ENCODE results near the gene SGMS2.
"Not testable (repeated sequence)": the region's sequence is repeated elsewhere in the genome, so short reads cannot be mapped to it uniquely, and the experiment has no call there.

SGMS2 gene

DNA sequence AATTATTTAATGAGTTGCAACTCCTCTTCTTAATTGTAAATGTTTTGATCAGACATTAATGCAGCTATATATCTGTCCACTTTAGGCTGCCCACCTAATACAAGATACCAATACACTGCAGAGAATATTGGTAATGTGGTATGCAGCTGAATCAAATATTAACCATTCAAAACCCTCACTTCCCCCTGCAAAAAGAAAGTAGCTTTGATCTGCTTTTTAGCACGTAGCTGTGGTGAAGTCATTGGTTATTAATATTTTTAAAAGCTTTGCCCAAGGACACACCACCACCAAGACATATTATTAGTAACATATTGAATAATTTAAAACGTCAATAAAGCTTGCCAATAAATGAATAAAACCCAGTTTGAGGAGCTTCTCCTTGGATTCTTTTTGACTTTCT lies 78.0 kb downstream of the SGMS2 start:
- no peak for DNase-seq
- Histone ChIP-seq H3K4me3 (ENCODE audit: low read length) (no peak overlapping the region), H3F3A (ENCODE audit: insufficient read depth, low read length) (no peaks in the 10 kb centered on the region), H3K27ac (ENCODE audit: low read length) (no peak overlapping the region), H3K79me2 (ENCODE audit: low read length) (no peaks in the 10 kb centered on the region), H2AFZ (ENCODE audit: low read length) (no peak overlapping the region), H3K9me3 (replicated peaks; ENCODE audit: insufficient read depth, low read length) (no peaks in the 10 kb centered on the region), H3K4me1 (ENCODE audit: low read length) (no peaks in the 10 kb centered on the region), H3K27me3 (replicated peaks; ENCODE audit: insufficient read depth, low read length) (no peaks in the 10 kb centered on the region), H3K9me2 (replicated peaks; ENCODE audit: insufficient read depth, low read length) (no peaks in the 10 kb centered on the region), H4K20me1 (ENCODE audit: insufficient read depth, low read length) (no peaks in the 10 kb centered on the region), H3K4me2 (ENCODE audit: low read depth, low read length) (no peak overlapping the region), H3K9ac (ENCODE audit: low read length) (no peak overlapping the region), H3K36me3 (replicated peaks; ENCODE audit: insufficient read depth, low read length) (no peaks in the 10 kb centered on the region)
- TF ChIP-seq EZH2 (optimal IDR thresholded peaks at IDR 0.05; ENCODE audit: low read depth, low read length): no peak
- TF ChIP-seq, protein P1, sequence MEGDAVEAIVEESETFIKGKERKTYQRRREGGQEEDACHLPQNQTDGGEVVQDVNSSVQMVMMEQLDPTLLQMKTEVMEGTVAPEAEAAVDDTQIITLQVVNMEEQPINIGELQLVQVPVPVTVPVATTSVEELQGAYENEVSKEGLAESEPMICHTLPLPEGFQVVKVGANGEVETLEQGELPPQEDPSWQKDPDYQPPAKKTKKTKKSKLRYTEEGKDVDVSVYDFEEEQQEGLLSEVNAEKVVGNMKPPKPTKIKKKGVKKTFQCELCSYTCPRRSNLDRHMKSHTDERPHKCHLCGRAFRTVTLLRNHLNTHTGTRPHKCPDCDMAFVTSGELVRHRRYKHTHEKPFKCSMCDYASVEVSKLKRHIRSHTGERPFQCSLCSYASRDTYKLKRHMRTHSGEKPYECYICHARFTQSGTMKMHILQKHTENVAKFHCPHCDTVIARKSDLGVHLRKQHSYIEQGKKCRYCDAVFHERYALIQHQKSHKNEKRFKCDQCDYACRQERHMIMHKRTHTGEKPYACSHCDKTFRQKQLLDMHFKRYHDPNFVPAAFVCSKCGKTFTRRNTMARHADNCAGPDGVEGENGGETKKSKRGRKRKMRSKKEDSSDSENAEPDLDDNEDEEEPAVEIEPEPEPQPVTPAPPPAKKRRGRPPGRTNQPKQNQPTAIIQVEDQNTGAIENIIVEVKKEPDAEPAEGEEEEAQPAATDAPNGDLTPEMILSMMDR (IDR thresholded peaks at IDR 0.05; ENCODE audit: low read length): no peak

DNA sequence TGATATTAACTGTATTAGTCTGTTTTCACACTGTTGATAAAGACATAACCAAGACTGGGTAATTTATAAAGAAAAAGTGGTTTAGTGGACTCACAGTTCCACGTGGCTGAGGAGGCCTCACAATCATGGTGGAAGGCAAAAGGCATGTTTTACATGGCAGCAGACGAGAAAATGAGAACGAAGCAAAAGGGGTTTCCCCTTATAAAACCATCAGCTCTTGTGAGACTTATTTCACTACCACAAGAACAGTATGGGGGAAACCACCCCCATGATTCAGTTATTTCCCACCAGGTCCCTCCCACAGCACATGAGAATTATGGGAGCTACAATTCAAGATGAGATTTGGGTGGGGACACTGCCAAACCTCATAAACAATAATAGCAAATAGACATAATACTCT lies 80.3 kb downstream of the SGMS2 start:
- not testable (repeated sequence) for H3K27ac ChIP-seq (ENCODE audit: low read length); H3K9me2 ChIP-seq (replicated peaks; ENCODE audit: insufficient read depth, low read length); H4K20me1 ChIP-seq (ENCODE audit: insufficient read depth, low read length); H3K9me3 ChIP-seq (replicated peaks; ENCODE audit: insufficient read depth, low read length); H3K9ac ChIP-seq (ENCODE audit: low read length); H3K4me3 ChIP-seq (ENCODE audit: low read length); H3K4me2 ChIP-seq (ENCODE audit: low read depth, low read length); DNase-seq; H3K4me1 ChIP-seq (ENCODE audit: low read length); H3K79me2 ChIP-seq (ENCODE audit: low read length); H2AFZ ChIP-seq (ENCODE audit: low read length); H3F3A ChIP-seq (ENCODE audit: insufficient read depth, low read length); H3K27me3 ChIP-seq (replicated peaks; ENCODE audit: insufficient read depth, low read length); H3K36me3 ChIP-seq (replicated peaks; ENCODE audit: insufficient read depth, low read length)

DNA sequence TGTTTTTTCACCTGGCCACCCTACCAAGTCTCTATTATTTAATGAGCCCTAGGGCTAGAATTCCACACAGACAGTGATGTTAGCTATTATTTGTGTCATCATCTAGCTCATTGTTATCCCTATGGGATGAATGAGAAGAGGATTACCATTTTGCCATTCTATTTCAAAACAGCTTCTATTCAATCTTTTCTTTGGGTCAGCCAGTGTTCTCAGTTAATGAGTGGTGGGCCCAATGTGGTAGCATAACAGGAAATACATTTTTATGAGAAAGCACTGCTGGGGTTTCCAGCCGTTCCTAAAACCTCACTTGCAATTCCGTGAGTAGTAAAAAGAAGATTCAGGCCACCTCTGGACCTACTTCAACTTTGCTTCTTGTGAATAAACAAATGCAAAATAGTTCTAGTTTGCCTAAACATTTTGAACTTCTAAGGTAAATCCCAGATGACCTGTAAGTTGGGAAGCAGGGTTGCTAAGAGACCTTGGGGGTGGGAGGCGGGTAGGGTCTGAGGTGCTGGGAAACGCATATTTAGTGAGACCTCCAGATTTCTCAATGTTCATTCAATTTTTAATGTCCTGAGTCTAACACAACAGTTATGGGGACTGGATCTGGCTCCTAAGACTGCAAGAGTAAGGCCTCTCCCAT lies 81.8 kb downstream of the SGMS2 start:
- Histone ChIP-seq H3K9me2 (replicated peaks; ENCODE audit: insufficient read depth, low read length) (no peaks in the 10 kb centered on the region), H3K36me3 (replicated peaks; ENCODE audit: insufficient read depth, low read length) (no peaks in the 10 kb centered on the region), H3K9me3 (replicated peaks; ENCODE audit: insufficient read depth, low read length) (no peaks in the 10 kb centered on the region), H3F3A (ENCODE audit: insufficient read depth, low read length) (no peaks in the 10 kb centered on the region), H3K27me3 (replicated peaks; ENCODE audit: insufficient read depth, low read length) (no peaks in the 10 kb centered on the region), H4K20me1 (ENCODE audit: insufficient read depth, low read length) (no peaks in the 10 kb centered on the region), H3K79me2 (ENCODE audit: low read length) (no peaks in the 10 kb centered on the region), H3K4me2 (ENCODE audit: low read depth, low read length) (no peak overlapping the region), H3K4me3 (ENCODE audit: low read length) (no peak overlapping the region), H3K9ac (ENCODE audit: low read length) (no peak overlapping the region), H3K27ac (ENCODE audit: low read length) (no peak overlapping the region), H2AFZ (ENCODE audit: low read length) (no peak overlapping the region), H3K4me1 (ENCODE audit: low read length) (no peaks in the 10 kb centered on the region)
- no peak for TF ChIP-seq EZH2 (optimal IDR thresholded peaks at IDR 0.05; ENCODE audit: low read depth, low read length)
- no peak for TF ChIP-seq EZH2phosphoT487 (IDR thresholded peaks at IDR 0.05; ENCODE audit: low read length)
- TF ChIP-seq, protein P1 (IDR thresholded peaks at IDR 0.05; ENCODE audit: low read length): no peak
- no peak for DNase-seq

DNA sequence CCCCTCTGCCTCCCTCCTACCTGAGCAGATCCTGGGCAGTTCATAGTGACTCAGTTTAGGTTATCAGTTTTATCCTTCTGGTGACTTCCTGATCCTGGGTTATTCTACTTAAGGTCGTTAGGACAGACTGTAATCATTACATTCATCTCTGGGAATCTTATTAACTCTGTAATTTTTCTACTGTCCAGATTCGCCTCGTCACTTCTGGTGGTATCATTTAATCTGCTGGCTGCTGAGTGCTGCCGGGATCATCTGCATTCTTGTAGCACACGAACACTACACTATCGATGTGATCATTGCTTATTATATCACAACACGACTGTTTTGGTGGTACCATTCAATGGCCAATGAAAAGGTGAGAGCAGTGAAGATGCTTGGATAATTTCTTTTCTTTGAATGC lies 83.6 kb downstream of the SGMS2 start:
- Histone ChIP-seq H4K20me1 (ENCODE audit: insufficient read depth, low read length) (no peaks in the 10 kb centered on the region), H3F3A (ENCODE audit: insufficient read depth, low read length) (no peaks in the 10 kb centered on the region), H3K4me1 (ENCODE audit: low read length) (no peaks in the 10 kb centered on the region), H3K79me2 (ENCODE audit: low read length) (no peaks in the 10 kb centered on the region), H3K4me2 (ENCODE audit: low read depth, low read length) (no peak overlapping the region), H3K27me3 (replicated peaks; ENCODE audit: insufficient read depth, low read length) (no peaks in the 10 kb centered on the region), H3K9me3 (replicated peaks; ENCODE audit: insufficient read depth, low read length) (no peaks in the 10 kb centered on the region), H3K27ac (ENCODE audit: low read length) (no peak overlapping the region), H2AFZ (ENCODE audit: low read length) (no peak overlapping the region), H3K4me3 (ENCODE audit: low read length) (no peak overlapping the region), H3K9me2 (replicated peaks; ENCODE audit: insufficient read depth, low read length) (no peaks in the 10 kb centered on the region), H3K36me3 (replicated peaks; ENCODE audit: insufficient read depth, low read length) (no peaks in the 10 kb centered on the region), H3K9ac (ENCODE audit: low read length) (no peak overlapping the region)
- DNase-seq: no peak
- TF ChIP-seq, protein P1 (IDR thresholded peaks at IDR 0.05; ENCODE audit: low read length): no peak
- TF ChIP-seq EZH2 (optimal IDR thresholded peaks at IDR 0.05; ENCODE audit: low read depth, low read length) (no peak), EZH2phosphoT487 (IDR thresholded peaks at IDR 0.05; ENCODE audit: low read length) (no peak)
